ENCODE data around the gene PPP1R14D. TPM values are rescaled to one million over a fixed set of nuclear protein-coding genes. Genes with fewer than 3 reads are reported as not detected.
A peak's percentile ranks its signal among the peaks of the same experiment; 100 is the strongest.

Gene PPP1R14D
- total RNA-seq, 2 experiments from 2014 or later: not detected

- peak overlapping the region; percentile 89 for H3K27ac Mint-ChIP-seq
These were observed 60.5 kb downstream of the PPP1R14D start for GRCh38 chr15:40767838-40768500.

DNA sequence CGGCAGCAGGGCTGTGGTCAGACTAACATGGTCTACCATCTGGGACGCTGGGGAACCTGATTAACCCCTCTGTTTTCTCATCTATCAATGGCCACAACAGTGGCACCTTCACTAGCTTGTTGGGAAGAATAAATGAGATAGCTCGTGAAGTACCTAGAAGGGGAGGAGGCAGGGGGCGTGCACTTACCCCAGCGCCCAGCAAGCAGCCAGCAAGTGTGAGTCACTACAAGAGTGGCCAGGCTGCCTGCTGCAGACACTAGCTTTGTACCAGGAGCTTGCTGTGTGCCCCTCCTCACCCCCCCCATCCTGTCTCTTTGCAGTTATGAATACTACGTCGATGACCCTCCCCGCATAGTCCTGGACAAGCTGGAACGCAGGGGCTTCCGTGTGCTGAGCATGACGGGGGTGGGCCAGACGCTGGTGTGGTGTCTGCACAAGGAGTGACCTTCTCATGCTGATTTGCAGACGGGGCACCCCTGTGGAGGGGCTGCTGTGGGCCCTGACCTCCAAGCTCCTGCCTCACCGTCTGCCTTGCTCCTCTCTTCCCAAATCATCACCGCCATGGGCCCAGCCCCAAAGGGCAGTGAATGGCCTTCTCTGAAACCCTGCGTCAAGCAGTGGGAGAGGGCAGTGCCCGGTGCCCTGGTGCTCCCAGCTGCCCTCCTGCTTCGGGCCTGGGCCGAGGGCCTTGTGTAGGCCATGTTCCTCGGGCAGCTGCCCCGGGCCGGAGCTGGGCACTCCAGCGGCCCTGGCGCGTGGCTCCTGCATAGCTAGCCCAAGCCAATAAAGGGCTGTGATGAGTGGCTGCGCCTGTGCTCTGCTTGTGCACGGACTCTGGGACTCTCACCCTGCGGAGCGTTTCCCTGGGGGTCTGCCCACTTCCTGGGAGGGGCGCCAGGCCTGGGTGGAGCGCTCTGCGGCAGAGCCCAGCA, 61.3 kb downstream of the PPP1R14D start:
- H3K27me3 Mint-ChIP-seq: no peaks in the 10 kb centered on the region
- peaks cover 2% of the 10 kb centered on the region for H3K36me3 Mint-ChIP-seq
- H3K4me3 Mint-ChIP-seq: no peak overlapping the region
- no peaks in the 10 kb centered on the region for H3K9me3 Mint-ChIP-seq
- ATAC-seq (ENCODE audit: low read depth): no peak
- peaks cover 32% of the 10 kb centered on the region for H3K4me1 Mint-ChIP-seq
- H3K27ac Mint-ChIP-seq: no peak overlapping the region
- no peak for DNase-seq
- POLR2A ChIA-PET: interaction anchor here (0.5 to 4.4 kb wide), 5 partner anchors 9 to 45 kb away, joined by 3 to 21 read pairs (median 10); no protein-coding TSS in a partner anchor

More at GRCh38 chr15:40767838-40768500, 60.5 kb downstream of the PPP1R14D start:
- H3K36me3 Mint-ChIP-seq: peaks cover 3% of the 10 kb centered on the region
- ATAC-seq (ENCODE audit: low read depth) (no peak), DNase-seq (no peak)
- H3K27me3 Mint-ChIP-seq: no peaks in the 10 kb centered on the region
- POLR2A ChIA-PET: interaction anchor here (1.7 to 2.4 kb wide), 4 partner anchors 13 to 73 kb away, joined by 6 to 14 read pairs (median 10); partner anchors contain the start of genes RAD51 and RMDN3
- H3K4me1 Mint-ChIP-seq: peaks cover 32% of the 10 kb centered on the region
- H3K9me3 Mint-ChIP-seq: no peaks in the 10 kb centered on the region
- no peak overlapping the region for H3K4me3 Mint-ChIP-seq

GRCh38 chr15:40766194-40766815, 62.2 kb downstream of the PPP1R14D start:
- Mint-ChIP-seq H3K27ac (peak overlapping the region; percentile 39), H3K9me3 (no peaks in the 10 kb centered on the region), H3K4me3 (no peak overlapping the region), H3K4me1 (peaks cover 32% of the 10 kb centered on the region), H3K36me3 (peaks cover 2% of the 10 kb centered on the region), H3K27me3 (no peaks in the 10 kb centered on the region)
- no peak for ATAC-seq (ENCODE audit: low read depth)
- POLR2A ChIA-PET: interaction anchor here (0.5 to 4.4 kb wide), 5 partner anchors 10 to 44 kb away, joined by 3 to 21 read pairs (median 10); no protein-coding TSS in a partner anchor
- no peak for DNase-seq

Other genes starting within 250 kb of the PPP1R14D start
- 10 to 100 TPM; 43.8 to 46.2 TPM for gene KNL1, start 234.5 kb downstream of the PPP1R14D start, total RNA-seq
- 10 to 100 TPM; 52.4 to 54.5 TPM for gene RAD51, start 133.5 kb downstream of the PPP1R14D start, total RNA-seq
- 10 to 100 TPM; 32.5 to 36.4 TPM for gene RMDN3, start 73.5 kb downstream of the PPP1R14D start, total RNA-seq
- 10 to 100 TPM; 58.2 to 61.5 TPM for gene GCHFR, start 64.6 kb downstream of the PPP1R14D start, total RNA-seq
- 1 to 10 TPM; 2.4 TPM for gene C15orf62, start 58.7 kb downstream of the PPP1R14D start, total RNA-seq
- 10 to 100 TPM; 30.1 to 31.7 TPM for gene ZFYVE19, start 21.6 kb downstream of the PPP1R14D start, total RNA-seq
- gene DNAJC17, start 21.2 kb downstream of the PPP1R14D start, total RNA-seq: 10 to 100 TPM; 45.6 to 47.2 TPM
- 1 to 10 TPM; 6.6 to 7.3 TPM for gene SPINT1, start 15.3 kb upstream of the PPP1R14D start, total RNA-seq
- not detected for gene RHOV, start 45.5 kb upstream of the PPP1R14D start, total RNA-seq
- 10 to 100 TPM; 20.1 to 21.2 TPM for gene VPS18, start 65.7 kb upstream of the PPP1R14D start, total RNA-seq
- gene DLL4, start 100.6 kb upstream of the PPP1R14D start, total RNA-seq: under 1 TPM in 1 of 2 experiments, not detected in 1; 0.11 TPM
- 10 to 100 TPM; 13.9 to 14.1 TPM for gene CHAC1, start 124.8 kb upstream of the PPP1R14D start, total RNA-seq

All from activated naive CD8-positive, alpha-beta T cell treated with anti-CD3 and anti-CD28 coated beads, Interleukin-2, amount 10 ng/mL, durations not matched to agents 7 days and 5 days (primary cell).